HepG2 (cell line): ENCODE data around the gene ATG5. TPM values are rescaled to one million over a fixed set of nuclear protein-coding genes. Genes with fewer than 3 reads are reported as not detected.

Experiments
- ATAC-seq: fragments of 200-7000 bp; cut with Tn5 transposase; 3 replicates; pipeline ENCODE4 v1.9.1; 2020; ENCODE audit warnings: mild to moderate bottlenecking, moderate library complexity
- BruUV-seq: library from RNA; stranded (reverse); fragments of 400-500 nt; replicated peaks from 2 replicates; lab custom pipeline; 2021; lab: Mats Ljungman, UMichigan
- CTCF ChIA-PET: fragments of 300-600 bp; formaldehyde crosslinking; extraction: SDS; loops from one replicate; lab custom pipeline; 2021; ENCODE audit warnings: low total read pairs, inconsistent platforms, low intra/inter-chr PET ratio; lab: Yijun Ruan, JAX
- POLR2A ChIA-PET: fragments of 350-600 bp; sonication (Branson Sonifier 250); formaldehyde crosslinking; loops from one replicate; lab custom pipeline; 2020; ENCODE audit warnings: antibody characterized with exemption, inconsistent platforms; lab: Yijun Ruan, JAX
- DNase-seq: peaks from one replicate; pipeline ENCODE4 v3.0.0-alpha.2; 2015; ENCODE audit warnings: low spot score
- FAIRE-seq: peaks from 3 replicates; lab custom pipeline; 2011; peaks lifted over from hg19 to GRCh38; lab: Jason Lieb, UNC
- H2AFZ ChIP-seq: one replicate; pipeline ENCODE4 v1.6.1; 2011; ENCODE audit warnings: low read length, inconsistent platforms
- H3K27ac ChIP-seq: fragments of 300-600 bp; 3 replicates; pipeline ENCODE4 v1.8.0; 2011; ENCODE audit warnings: mixed run types, mild to moderate bottlenecking, mixed read lengths, low read length, inconsistent platforms; ENCODE audit not compliant: insufficient read depth; ENCODE audit errors: extremely low read length
- H3K27me3 ChIP-seq, 2 experiments: fragments of 200-600 bp in 1 of 2; 2 replicates in 1 of 2; 3 replicates in 1 of 2; pipeline versions ENCODE4 v1.6.0 to v1.8.0; 2011; ENCODE audit warnings: low read length in 2 of 2, mild to moderate bottlenecking in 2 of 2, moderate library complexity in 2 of 2, inconsistent platforms in 1 of 2; ENCODE audit not compliant: insufficient read depth in 2 of 2, control insufficient read depth in 1 of 2
- H3K36me3 ChIP-seq, 2 experiments: fragments of 200-600 bp in 1 of 2; replicated peaks in 1 of 2; 2 replicates in 1 of 2; 3 replicates in 1 of 2; pipeline versions ENCODE4 v1.5.1 to v1.8.0; 2011; ENCODE audit warnings: low read length in 2 of 2, inconsistent platforms in 1 of 2; ENCODE audit not compliant: insufficient read depth in 2 of 2, control insufficient read depth in 1 of 2
- H3K4me1 ChIP-seq: 2 replicates; pipeline ENCODE4 v1.5.1; 2012; ENCODE audit warnings: low read length, inconsistent platforms; ENCODE audit not compliant: insufficient read depth
- H3K4me2 ChIP-seq: 2 replicates; pipeline ENCODE4 v1.6.0; 2011; ENCODE audit warnings: low read depth, low read length, inconsistent platforms
- H3K4me3 ChIP-seq, 3 experiments: fragments of 200-600 bp in 1 of 3; sonication (generic), shearing (Covaris generic) in 1 of 3; replicated peaks in 1 of 3; 2 replicates each; pipeline ENCODE4 v1.5.1; 2011 to 2016; ENCODE audit warnings: low read length in 3 of 3, inconsistent platforms in 2 of 3, low read depth in 2 of 3, mild to moderate bottlenecking in 2 of 3, control low read depth in 1 of 3, mixed read lengths in 1 of 3; ENCODE audit not compliant: insufficient read depth in 1 of 3
- H3K79me2 ChIP-seq: one replicate; pipeline ENCODE4 v1.6.1; 2011; ENCODE audit warnings: low read length, inconsistent platforms; ENCODE audit not compliant: insufficient read depth
- H3K9ac ChIP-seq: 2 replicates; pipeline ENCODE4 v1.6.0; 2011; ENCODE audit warnings: mild to moderate bottlenecking, low read depth, low read length, inconsistent platforms; ENCODE audit not compliant: insufficient read depth
- H3K9me3 ChIP-seq: 2 replicates; pipeline ENCODE4 v1.5.1; 2012; ENCODE audit warnings: mild to moderate bottlenecking, low read length
- H4K20me1 ChIP-seq: 2 replicates; pipeline ENCODE4 v1.6.0; 2011; ENCODE audit warnings: inconsistent platforms, mild to moderate bottlenecking, low read length, moderate library complexity; ENCODE audit not compliant: insufficient read depth
- BRCA1 ChIP-seq: sonication (generic); formaldehyde crosslinking; IDR thresholded peaks from 2 replicates; pipeline ENCODE4 v1.4.0; 2020; ENCODE audit warnings: missing genetic modification reagents
- MEIS2 ChIP-seq: sonication (generic); formaldehyde crosslinking; IDR thresholded peaks from 2 replicates; pipeline ENCODE4 v1.9.0; 2021; ENCODE audit warnings: mild to moderate bottlenecking, missing genetic modification reagents
- RFXANK ChIP-seq: IDR thresholded peaks from 2 replicates; pipeline ENCODE4 v1.6.1; 2016
- SCMH1 ChIP-seq: sonication (generic); formaldehyde crosslinking; IDR thresholded peaks from 2 replicates; pipeline ENCODE4 v1.9.0; 2021; ENCODE audit warnings: missing genetic modification reagents, mild to moderate bottlenecking, borderline replicate concordance
- ZNF264 ChIP-seq: sonication (generic); formaldehyde crosslinking; IDR thresholded peaks from 2 replicates; pipeline ENCODE4 v1.4.0; 2020; ENCODE audit warnings: missing genetic modification reagents
- WGBS: methylation state at CpG from one replicate; pipeline ENCODE4 v1.1.6; 2017; ENCODE audit warnings: low lambda C conversion rate; 5-methylcytosine and 5-hydroxymethylcytosine counted together
- in situ Hi-C: cut with HindIII; loops from 2 replicates; pipeline ENCODE4 v1.10.0; 2017; ENCODE audit warnings: low pct_unique_long_range_greater_than_20kb; ENCODE audit not compliant: extremely low pct_ligation_motif_present
- intact Hi-C: fragments of 100-400 bp; cut with micrococcal nuclease; formaldehyde crosslinking; loops from one replicate; pipeline ENCODE4 v1.10.0; 2022; ENCODE audit not compliant: unreplicated experiment
- polyA plus RNA-seq, 8 experiments: library from polyadenylated mRNA; depleted of rRNA in 3 of 8; stranded (reverse) in 7 of 8; unstranded in 1 of 8; fragments of >200 nt; fragmentation: Illumina TruSeq in 4 of 8; extraction: Trizol in 4 of 8; gene quantifications; 2 replicates each; pipeline versions ENCODE4 v1.2.1 to v1.2.3, GENCODE V29; 2011 to 2016; ENCODE audit warnings: low read depth in 4 of 8, missing spikeins in 1 of 8, mixed read lengths in 1 of 8; ENCODE audit not compliant: insufficient read depth in 1 of 8
- total RNA-seq, 5 experiments: library from RNA; depleted of rRNA; stranded (reverse); fragments of >200 nt; fragmentation: Illumina TruSeq; extraction: Trizol; gene quantifications; 2 replicates each; pipeline ENCODE4 v1.2.3, GENCODE V29; 2016; ENCODE audit warnings: low read depth in 1 of 5
- TF ChIP-seq, protein P1 (sequence below): sonication (generic); formaldehyde crosslinking; conservative IDR thresholded peaks from 2 replicates; pipeline ENCODE4 v1.8.0; 2022; ENCODE audit warnings: low read depth, missing genetic modification reagents
- TF ChIP-seq, protein P2 (sequence below): sonication (generic); formaldehyde crosslinking; IDR thresholded peaks from 2 replicates; pipeline ENCODE4 v1.5.0; 2020; ENCODE audit warnings: mild to moderate bottlenecking, missing genetic modification reagents, moderate library complexity
- TF ChIP-seq, protein P3 (sequence below): sonication (generic); formaldehyde crosslinking; IDR thresholded peaks from 2 replicates; pipeline ENCODE4 v1.8.0; 2022; ENCODE audit warnings: low read depth, missing genetic modification reagents
- TF ChIP-seq, protein P4 (sequence below): sonication (generic); formaldehyde crosslinking; IDR thresholded peaks from 2 replicates; pipeline ENCODE4 v1.5.1; 2020; ENCODE audit warnings: missing genetic modification reagents, mild to moderate bottlenecking, borderline replicate concordance

The ATG5 gene
- total and polyA plus RNA-seq, 2 of the 13 experiments (the other 11 are each of a cell fraction or from before 2014, with no cell fraction given): 21.3 to 48.0 TPM

DNA sequence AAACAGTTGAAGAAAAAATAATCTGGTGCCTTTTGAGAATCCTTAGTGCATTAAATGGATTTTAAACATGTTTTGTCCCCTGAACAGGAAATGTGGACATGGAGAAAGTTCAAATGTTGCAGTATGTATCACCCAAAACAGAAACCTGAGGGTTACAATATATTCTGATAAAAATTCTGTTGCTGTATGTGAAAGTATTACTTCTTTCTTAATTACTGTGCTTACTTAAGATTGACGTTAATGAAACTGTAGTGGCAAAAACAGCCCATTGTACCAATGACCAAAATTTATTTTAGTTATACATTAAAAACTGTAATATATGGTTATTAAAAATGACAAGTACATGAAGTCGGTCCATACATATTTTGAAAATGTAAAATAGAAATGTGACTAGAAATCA is 138.8 kb downstream of the ATG5 start (continued):
- TF ChIP-seq, protein P1, sequence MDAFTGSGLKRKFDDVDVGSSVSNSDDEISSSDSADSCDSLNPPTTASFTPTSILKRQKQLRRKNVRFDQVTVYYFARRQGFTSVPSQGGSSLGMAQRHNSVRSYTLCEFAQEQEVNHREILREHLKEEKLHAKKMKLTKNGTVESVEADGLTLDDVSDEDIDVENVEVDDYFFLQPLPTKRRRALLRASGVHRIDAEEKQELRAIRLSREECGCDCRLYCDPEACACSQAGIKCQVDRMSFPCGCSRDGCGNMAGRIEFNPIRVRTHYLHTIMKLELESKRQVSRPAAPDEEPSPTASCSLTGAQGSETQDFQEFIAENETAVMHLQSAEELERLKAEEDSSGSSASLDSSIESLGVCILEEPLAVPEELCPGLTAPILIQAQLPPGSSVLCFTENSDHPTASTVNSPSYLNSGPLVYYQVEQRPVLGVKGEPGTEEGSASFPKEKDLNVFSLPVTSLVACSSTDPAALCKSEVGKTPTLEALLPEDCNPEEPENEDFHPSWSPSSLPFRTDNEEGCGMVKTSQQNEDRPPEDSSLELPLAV (CRISPR knock-in tag): no peak
- TF ChIP-seq, protein P2, sequence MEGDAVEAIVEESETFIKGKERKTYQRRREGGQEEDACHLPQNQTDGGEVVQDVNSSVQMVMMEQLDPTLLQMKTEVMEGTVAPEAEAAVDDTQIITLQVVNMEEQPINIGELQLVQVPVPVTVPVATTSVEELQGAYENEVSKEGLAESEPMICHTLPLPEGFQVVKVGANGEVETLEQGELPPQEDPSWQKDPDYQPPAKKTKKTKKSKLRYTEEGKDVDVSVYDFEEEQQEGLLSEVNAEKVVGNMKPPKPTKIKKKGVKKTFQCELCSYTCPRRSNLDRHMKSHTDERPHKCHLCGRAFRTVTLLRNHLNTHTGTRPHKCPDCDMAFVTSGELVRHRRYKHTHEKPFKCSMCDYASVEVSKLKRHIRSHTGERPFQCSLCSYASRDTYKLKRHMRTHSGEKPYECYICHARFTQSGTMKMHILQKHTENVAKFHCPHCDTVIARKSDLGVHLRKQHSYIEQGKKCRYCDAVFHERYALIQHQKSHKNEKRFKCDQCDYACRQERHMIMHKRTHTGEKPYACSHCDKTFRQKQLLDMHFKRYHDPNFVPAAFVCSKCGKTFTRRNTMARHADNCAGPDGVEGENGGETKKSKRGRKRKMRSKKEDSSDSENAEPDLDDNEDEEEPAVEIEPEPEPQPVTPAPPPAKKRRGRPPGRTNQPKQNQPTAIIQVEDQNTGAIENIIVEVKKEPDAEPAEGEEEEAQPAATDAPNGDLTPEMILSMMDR (CRISPR knock-in tag): no peak
- no peak for TF ChIP-seq RFXANK (CRISPR knock-in tag)
- no peak for TF ChIP-seq ZNF264 (CRISPR knock-in tag)
- TF ChIP-seq SCMH1 (CRISPR knock-in tag): no peak

DNA sequence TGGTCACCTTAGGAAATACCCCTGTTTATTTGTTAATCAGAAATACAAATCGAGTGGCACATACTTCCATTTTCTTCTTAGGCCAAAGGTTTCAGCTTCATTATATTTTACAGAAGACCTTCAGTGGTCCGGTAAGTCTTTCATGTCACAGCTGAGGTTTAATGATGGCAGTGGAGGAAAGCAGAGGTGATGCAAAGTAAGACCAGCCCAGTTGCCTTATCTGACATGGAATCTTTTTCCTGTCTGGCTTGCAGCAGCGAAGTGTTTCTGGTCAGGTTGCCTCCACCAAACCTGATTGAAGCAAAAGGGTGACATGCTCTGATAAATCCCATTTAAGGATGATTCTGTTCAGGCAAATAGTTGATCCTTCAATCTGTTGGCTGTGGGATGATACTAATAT is 139.4 kb downstream of the ATG5 start:
- no peak for FAIRE-seq

More for the DNA sequence above, 139.4 kb downstream of the ATG5 start:
- no peak for TF ChIP-seq BRCA1
- TF ChIP-seq, protein P3, sequence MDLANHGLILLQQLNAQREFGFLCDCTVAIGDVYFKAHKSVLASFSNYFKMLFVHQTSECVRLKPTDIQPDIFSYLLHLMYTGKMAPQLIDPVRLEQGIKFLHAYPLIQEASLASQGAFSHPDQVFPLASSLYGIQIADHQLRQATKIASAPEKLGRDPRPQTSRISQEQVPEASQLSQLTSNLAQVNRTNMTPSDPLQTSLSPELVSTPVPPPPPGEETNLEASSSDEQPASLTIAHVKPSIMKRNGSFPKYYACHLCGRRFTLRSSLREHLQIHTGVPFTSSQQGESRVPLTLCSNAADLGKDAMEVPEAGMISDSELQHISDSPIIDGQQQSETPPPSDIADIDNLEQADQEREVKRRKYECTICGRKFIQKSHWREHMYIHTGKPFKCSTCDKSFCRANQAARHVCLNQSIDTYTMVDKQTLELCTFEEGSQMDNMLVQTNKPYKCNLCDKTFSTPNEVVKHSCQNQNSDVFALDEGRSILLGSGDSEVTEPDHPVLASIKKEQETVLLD (CRISPR knock-in tag): no peak
- TF ChIP-seq, protein P4, sequence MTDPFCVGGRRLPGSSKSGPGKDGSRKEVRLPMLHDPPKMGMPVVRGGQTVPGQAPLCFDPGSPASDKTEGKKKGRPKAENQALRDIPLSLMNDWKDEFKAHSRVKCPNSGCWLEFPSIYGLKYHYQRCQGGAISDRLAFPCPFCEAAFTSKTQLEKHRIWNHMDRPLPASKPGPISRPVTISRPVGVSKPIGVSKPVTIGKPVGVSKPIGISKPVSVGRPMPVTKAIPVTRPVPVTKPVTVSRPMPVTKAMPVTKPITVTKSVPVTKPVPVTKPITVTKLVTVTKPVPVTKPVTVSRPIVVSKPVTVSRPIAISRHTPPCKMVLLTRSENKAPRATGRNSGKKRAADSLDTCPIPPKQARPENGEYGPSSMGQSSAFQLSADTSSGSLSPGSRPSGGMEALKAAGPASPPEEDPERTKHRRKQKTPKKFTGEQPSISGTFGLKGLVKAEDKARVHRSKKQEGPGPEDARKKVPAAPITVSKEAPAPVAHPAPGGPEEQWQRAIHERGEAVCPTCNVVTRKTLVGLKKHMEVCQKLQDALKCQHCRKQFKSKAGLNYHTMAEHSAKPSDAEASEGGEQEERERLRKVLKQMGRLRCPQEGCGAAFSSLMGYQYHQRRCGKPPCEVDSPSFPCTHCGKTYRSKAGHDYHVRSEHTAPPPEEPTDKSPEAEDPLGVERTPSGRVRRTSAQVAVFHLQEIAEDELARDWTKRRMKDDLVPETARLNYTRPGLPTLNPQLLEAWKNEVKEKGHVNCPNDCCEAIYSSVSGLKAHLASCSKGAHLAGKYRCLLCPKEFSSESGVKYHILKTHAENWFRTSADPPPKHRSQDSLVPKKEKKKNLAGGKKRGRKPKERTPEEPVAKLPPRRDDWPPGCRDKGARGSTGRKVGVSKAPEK: no peak
- TF ChIP-seq MEIS2 (CRISPR knock-in tag): no peak
- TF ChIP-seq, all 625 proteins: peak for 0
- no peak for DNase-seq
- 97% methylated on average over 3 of the region's 3 CpGs for WGBS
- H3K4me2 ChIP-seq: no peak overlapping the region
- intact Hi-C loops (no loop called here), in situ Hi-C loops (no loop called here)
- H3K9me3 ChIP-seq: no peaks in the 10 kb centered on the region
- H3K27ac ChIP-seq: no peak overlapping the region
- H3K4me3 ChIP-seq: no peak overlapping the region
- no peaks in the 10 kb centered on the region for H3K27me3 ChIP-seq
- H3K36me3 ChIP-seq: peaks cover 0 to 6% of the 10 kb centered on the region in 2 experiments; a peak in 2 of 5 replicates
- H4K20me1 ChIP-seq: no peaks in the 10 kb centered on the region
- ChIA-PET CTCF (no interaction called here), POLR2A (no interaction called here)
- H3K79me2 ChIP-seq: no peaks in the 10 kb centered on the region
- H3K4me1 ChIP-seq: no peaks in the 10 kb centered on the region
- no peak for ATAC-seq
- no peak overlapping the region for H3K9ac ChIP-seq
- no peak overlapping the region for H2AFZ ChIP-seq
- no TSS peak for BruUV-seq
